ENCODE data around the gene TRIM44.

GRCh38 chr11:35655254-35655653 lies 7.3 kb upstream of the TRIM44 start:
- TF ChIP-seq POLR2AphosphoS5 (IDR thresholded peaks at IDR 0.05; ENCODE audit: low read depth, low read length) (no peak), POLR2A (IDR thresholded peaks at IDR 0.05; ENCODE audit: low read depth, low read length) (no peak)

Data from GM12892 (cell line).